ENCODE results near the gene CCDC60.

The CCDC60 gene

DNA sequence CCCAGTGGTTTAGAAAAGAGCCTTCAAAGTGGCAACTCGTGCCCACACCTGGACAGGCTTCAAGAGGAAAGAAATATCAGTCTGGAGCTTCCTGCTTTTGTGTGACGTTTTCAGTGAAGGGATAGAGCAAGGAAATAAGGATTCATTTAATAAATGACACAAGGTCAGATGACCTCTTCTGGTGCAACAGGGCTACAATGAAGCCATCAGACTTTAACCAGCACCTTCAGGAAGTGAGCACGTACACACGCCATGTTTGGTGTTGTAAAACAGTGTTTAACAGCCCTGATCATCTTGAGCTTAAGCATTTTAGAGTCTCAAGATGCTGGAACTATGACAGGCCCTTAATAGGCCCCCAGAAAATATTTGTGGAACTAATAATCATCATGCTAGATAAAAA is 59.1 kb downstream of the CCDC60 start:
- Histone ChIP-seq H3K79me2 (ENCODE audit: low read length) (no peaks in the 10 kb centered on the region), H2AFZ (ENCODE audit: low read length) (no peak overlapping the region), H3K4me2 (ENCODE audit: low read depth, low read length) (no peak overlapping the region), H3K9me3 (replicated peaks; ENCODE audit: insufficient read depth, low read length) (no peaks in the 10 kb centered on the region), H3K27ac (ENCODE audit: low read length) (no peak overlapping the region), H3F3A (ENCODE audit: insufficient read depth, low read length) (no peaks in the 10 kb centered on the region), H3K9ac (ENCODE audit: low read length) (no peak overlapping the region), H3K36me3 (replicated peaks; ENCODE audit: insufficient read depth, low read length) (no peaks in the 10 kb centered on the region), H4K20me1 (ENCODE audit: insufficient read depth, low read length) (no peaks in the 10 kb centered on the region), H3K4me3 (ENCODE audit: low read length) (no peak overlapping the region), H3K4me1 (ENCODE audit: low read length) (no peaks in the 10 kb centered on the region), H3K9me2 (replicated peaks; ENCODE audit: insufficient read depth, low read length) (no peaks in the 10 kb centered on the region), H3K27me3 (replicated peaks; ENCODE audit: insufficient read depth, low read length) (no peaks in the 10 kb centered on the region)
- no peak for TF ChIP-seq EZH2 (optimal IDR thresholded peaks at IDR 0.05; ENCODE audit: low read depth, low read length)
- no peak for TF ChIP-seq EZH2phosphoT487 (IDR thresholded peaks at IDR 0.05; ENCODE audit: low read length)
- TF ChIP-seq, protein P1, sequence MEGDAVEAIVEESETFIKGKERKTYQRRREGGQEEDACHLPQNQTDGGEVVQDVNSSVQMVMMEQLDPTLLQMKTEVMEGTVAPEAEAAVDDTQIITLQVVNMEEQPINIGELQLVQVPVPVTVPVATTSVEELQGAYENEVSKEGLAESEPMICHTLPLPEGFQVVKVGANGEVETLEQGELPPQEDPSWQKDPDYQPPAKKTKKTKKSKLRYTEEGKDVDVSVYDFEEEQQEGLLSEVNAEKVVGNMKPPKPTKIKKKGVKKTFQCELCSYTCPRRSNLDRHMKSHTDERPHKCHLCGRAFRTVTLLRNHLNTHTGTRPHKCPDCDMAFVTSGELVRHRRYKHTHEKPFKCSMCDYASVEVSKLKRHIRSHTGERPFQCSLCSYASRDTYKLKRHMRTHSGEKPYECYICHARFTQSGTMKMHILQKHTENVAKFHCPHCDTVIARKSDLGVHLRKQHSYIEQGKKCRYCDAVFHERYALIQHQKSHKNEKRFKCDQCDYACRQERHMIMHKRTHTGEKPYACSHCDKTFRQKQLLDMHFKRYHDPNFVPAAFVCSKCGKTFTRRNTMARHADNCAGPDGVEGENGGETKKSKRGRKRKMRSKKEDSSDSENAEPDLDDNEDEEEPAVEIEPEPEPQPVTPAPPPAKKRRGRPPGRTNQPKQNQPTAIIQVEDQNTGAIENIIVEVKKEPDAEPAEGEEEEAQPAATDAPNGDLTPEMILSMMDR (IDR thresholded peaks at IDR 0.05; ENCODE audit: low read length): no peak
- DNase-seq: no peak

DNA sequence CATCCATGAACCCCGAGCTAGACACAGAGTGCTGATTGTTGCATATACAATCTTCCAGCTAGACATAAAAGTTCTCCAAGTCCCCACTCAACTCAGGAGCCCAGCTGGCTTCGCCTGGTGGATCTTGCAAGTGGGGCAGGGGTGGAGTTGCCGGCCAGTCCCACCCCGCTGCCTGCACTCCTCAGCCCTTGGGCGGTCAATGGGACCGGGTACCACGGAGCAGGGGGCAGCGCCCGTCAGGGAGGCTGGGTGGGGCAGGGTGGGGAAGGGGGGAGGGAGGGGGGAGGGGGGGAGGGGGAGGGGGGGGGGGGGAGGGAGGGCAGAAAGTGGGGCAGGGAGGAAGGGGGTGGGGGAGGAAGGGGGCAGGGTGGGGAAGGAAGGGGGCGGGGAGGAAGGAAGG is 63.0 kb downstream of the CCDC60 start:
- Histone ChIP-seq H3K4me2 (ENCODE audit: low read depth, low read length) (no peak overlapping the region), H3K79me2 (ENCODE audit: low read length) (no peaks in the 10 kb centered on the region), H4K20me1 (ENCODE audit: insufficient read depth, low read length) (no peaks in the 10 kb centered on the region), H3F3A (ENCODE audit: insufficient read depth, low read length) (no peaks in the 10 kb centered on the region), H3K9me2 (replicated peaks; ENCODE audit: insufficient read depth, low read length) (no peaks in the 10 kb centered on the region), H3K9me3 (replicated peaks; ENCODE audit: insufficient read depth, low read length) (no peaks in the 10 kb centered on the region), H3K36me3 (replicated peaks; ENCODE audit: insufficient read depth, low read length) (no peaks in the 10 kb centered on the region), H3K9ac (ENCODE audit: low read length) (no peak overlapping the region), H3K27ac (ENCODE audit: low read length) (no peak overlapping the region), H3K27me3 (replicated peaks; ENCODE audit: insufficient read depth, low read length) (no peaks in the 10 kb centered on the region), H3K4me3 (ENCODE audit: low read length) (no peak overlapping the region), H3K4me1 (ENCODE audit: low read length) (no peaks in the 10 kb centered on the region), H2AFZ (ENCODE audit: low read length) (no peak overlapping the region)
- TF ChIP-seq EZH2phosphoT487 (IDR thresholded peaks at IDR 0.05; ENCODE audit: low read length) (no peak), EZH2 (optimal IDR thresholded peaks at IDR 0.05; ENCODE audit: low read depth, low read length) (no peak)
- TF ChIP-seq, protein P1 (IDR thresholded peaks at IDR 0.05; ENCODE audit: low read length): no peak
- no peak for DNase-seq

DNA sequence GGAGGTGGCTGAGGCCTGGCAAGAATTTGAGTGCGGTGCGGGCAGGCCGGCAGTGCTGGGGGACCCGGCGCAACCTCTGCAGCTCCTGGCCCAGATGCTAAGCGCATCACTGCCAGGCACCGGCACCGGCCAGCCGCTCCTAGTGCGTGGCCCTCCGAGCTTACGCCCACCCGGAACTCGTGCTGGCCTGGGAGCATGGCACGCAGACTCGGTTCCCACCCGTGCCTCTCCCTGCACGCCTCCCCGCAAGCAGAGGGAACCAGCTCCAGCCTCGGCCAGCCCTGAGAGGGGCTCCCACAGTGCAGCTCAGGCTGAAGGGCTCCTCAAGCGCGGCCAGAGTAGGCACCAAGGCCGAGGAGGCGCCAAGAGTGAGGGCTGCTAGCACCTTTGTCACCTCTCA is 63.7 kb downstream of the CCDC60 start:
- H3K4me1 ChIP-seq (ENCODE audit: low read length): no peaks in the 10 kb centered on the region
- H3K27ac ChIP-seq (ENCODE audit: low read length): no peak overlapping the region
- no peak for DNase-seq

More for the DNA sequence above, 63.7 kb downstream of the CCDC60 start:
- H3K9me2 ChIP-seq (replicated peaks; ENCODE audit: insufficient read depth, low read length): no peaks in the 10 kb centered on the region
- H3K4me2 ChIP-seq (ENCODE audit: low read depth, low read length): no peak overlapping the region
- H3F3A ChIP-seq (ENCODE audit: insufficient read depth, low read length): no peaks in the 10 kb centered on the region
- H2AFZ ChIP-seq (ENCODE audit: low read length): no peak overlapping the region
- no peaks in the 10 kb centered on the region for H3K36me3 ChIP-seq (replicated peaks; ENCODE audit: insufficient read depth, low read length)
- no peaks in the 10 kb centered on the region for H3K27me3 ChIP-seq (replicated peaks; ENCODE audit: insufficient read depth, low read length)
- H3K79me2 ChIP-seq (ENCODE audit: low read length): no peaks in the 10 kb centered on the region
- H3K4me3 ChIP-seq (ENCODE audit: low read length): no peak overlapping the region
- H3K9me3 ChIP-seq (replicated peaks; ENCODE audit: insufficient read depth, low read length): no peaks in the 10 kb centered on the region
- H3K9ac ChIP-seq (ENCODE audit: low read length): no peak overlapping the region
- TF ChIP-seq EZH2phosphoT487 (IDR thresholded peaks at IDR 0.05; ENCODE audit: low read length): no peak
- TF ChIP-seq, protein P1 (IDR thresholded peaks at IDR 0.05; ENCODE audit: low read length): no peak
- no peak for TF ChIP-seq EZH2 (optimal IDR thresholded peaks at IDR 0.05; ENCODE audit: low read depth, low read length)
- no peaks in the 10 kb centered on the region for H4K20me1 ChIP-seq (ENCODE audit: insufficient read depth, low read length)

Measured in MM.1S (cell line).